Small intestine (tissue), 7 donors: ENCODE measurements around the gene DNAJC28. TPM values are rescaled to one million over a fixed set of nuclear protein-coding genes. Genes with fewer than 3 reads are reported as not detected.
A peak's percentile ranks its signal among the peaks of the same experiment; 100 is the strongest.
"Not testable (repeated sequence)": the region's sequence is repeated elsewhere in the genome, so short reads cannot be mapped to it uniquely, and the experiment has no call there.

Experiments used
- DNase-seq, 2 donors: peaks; one replicate each; pipeline versions ENCODE4 v3.0.0 to v3.0.0-alpha.2; 2013
- FAIRE-seq: peaks from 2 replicates; lab custom pipeline; 2012; peaks lifted over from hg19 to GRCh38; lab: Jason Lieb, UNC
- H3K27ac ChIP-seq, 3 donors: one replicate each; pipeline ENCODE4 v1.5.1; 2013; ENCODE audit warnings: low read length in 2 of 3, mild to moderate bottlenecking in 2 of 3, control low read depth in 1 of 3, inconsistent platforms in 1 of 3, low read depth in 1 of 3, moderate library complexity in 1 of 3
- H3K27me3 ChIP-seq, 3 donors: one replicate each; pipeline ENCODE4 v1.6.1; 2013; ENCODE audit warnings: low read length in 3 of 3, inconsistent platforms in 1 of 3; ENCODE audit not compliant: control insufficient read depth in 3 of 3, insufficient read depth in 3 of 3
- H3K36me3 ChIP-seq, 3 donors: one replicate each; pipeline ENCODE4 v1.6.1; 2013; ENCODE audit warnings: low read length in 3 of 3, inconsistent platforms in 1 of 3, low read depth in 1 of 3, mild to moderate bottlenecking in 1 of 3, moderate library complexity in 1 of 3; ENCODE audit not compliant: control insufficient read depth in 3 of 3, insufficient read depth in 2 of 3
- H3K4me1 ChIP-seq, 3 donors: one replicate each; pipeline ENCODE4 v1.6.1; 2013; ENCODE audit warnings: low read length in 2 of 3, inconsistent platforms in 1 of 3, low read depth in 1 of 3, mild to moderate bottlenecking in 1 of 3, moderate library complexity in 1 of 3; ENCODE audit not compliant: control insufficient read depth in 3 of 3, insufficient read depth in 2 of 3
- H3K4me3 ChIP-seq, 3 donors: one replicate each; pipeline ENCODE4 v1.5.1; 2013; ENCODE audit warnings: low read length in 3 of 3, control low read depth in 1 of 3, inconsistent platforms in 1 of 3, low read depth in 1 of 3, mild to moderate bottlenecking in 1 of 3, moderate library complexity in 1 of 3
- H3K9me3 ChIP-seq, 2 donors: one replicate each; pipeline ENCODE4 v1.6.1; 2013; ENCODE audit warnings: low read depth in 1 of 2, low read length in 1 of 2; ENCODE audit not compliant: control insufficient read depth in 2 of 2, insufficient read depth in 1 of 2
- WGBS, 3 donors: extraction: QIAGEN DNeasy Blood & Tissue Kit; methylation state at CpG; one replicate each; pipeline ENCODE4 v1.1.7; 2013; 5-methylcytosine and 5-hydroxymethylcytosine counted together
- polyA plus RNA-seq, 4 donors: library from polyadenylated mRNA; stranded (reverse) in 3 of 4; unstranded in 1 of 4; fragments of 200-250 nt in 3 of 4; fragments of 120-200 nt in 1 of 4; gene quantifications; one replicate each; pipeline versions ENCODE4 v1.2.1 to v1.2.3, GENCODE V29; 2013
- donor health status: healthy with polysubstance abuse.
- donor health status: control.
- donor health status: control.
- donor health status: Bipolar disorder and iron deficiency.
- donor health status: healthy.

DNAJC28 gene
- polyA plus RNA-seq, 4 donors, result 1.6 to 3.1 (median 2.1) TPM

GRCh38 chr21:33458861-33459260 lies 32.7 kb downstream of the DNAJC28 start:
- 95 to 100% (median 97%) methylated on average over 3 of the region's 3 CpGs for WGBS, 3 donors
- Histone ChIP-seq H3K36me3 (peaks cover 0 to 25% (median 5%) of the 10 kb centered on the region in 3 donors), H3K9me3 (no peaks in the 10 kb centered on the region), H3K4me3 (no peak overlapping the region), H3K27ac (no peak overlapping the region), H3K4me1 (peaks cover 0 to 15% (median 0%) of the 10 kb centered on the region in 3 donors), H3K27me3 (no peaks in the 10 kb centered on the region)
- DNase-seq (no peak), FAIRE-seq (no peak)

GRCh38 chr21:33455686-33456446 lies 35.6 kb downstream of the DNAJC28 start:
- DNase-seq (peak; percentile 50 to 63), FAIRE-seq (no peak)
- H3K4me3 ChIP-seq, result no peak overlapping the region
- H3K27me3 ChIP-seq, result no peaks in the 10 kb centered on the region
- peak overlapping the region; percentile 58 to 70 (median 70) for H3K27ac ChIP-seq
- peaks cover 0 to 22% (median 0%) of the 10 kb centered on the region in 3 donors for H3K4me1 ChIP-seq
- peaks cover 0 to 25% (median 6%) of the 10 kb centered on the region in 3 donors for H3K36me3 ChIP-seq
- no peaks in the 10 kb centered on the region for H3K9me3 ChIP-seq
- 36 to 61% (median 46%) methylated on average over 6 of the region's 6 CpGs for WGBS, 3 donors

- H3K36me3 ChIP-seq, result peaks cover 2 to 33% (median 4%) of the 10 kb centered on the region in 3 donors
- peaks cover 0 to 22% (median 0%) of the 10 kb centered on the region in 3 donors for H3K4me1 ChIP-seq
- WGBS, 3 donors, result 88 to 98% (median 89%) methylated on average over 3 of the region's 3 CpGs
- FAIRE-seq, result no peak
- no peaks in the 10 kb centered on the region for H3K27me3 ChIP-seq
- peak overlapping the region in 2 of 3 donors; percentile 28 to 55 for H3K27ac ChIP-seq
- no peaks in the 10 kb centered on the region for H3K9me3 ChIP-seq
- DNase-seq, result no peak
- H3K4me3 ChIP-seq, result no peak overlapping the region
Observed at GRCh38 chr21:33452362-33452761, 39.2 kb downstream of the DNAJC28 start.

GRCh38 chr21:33451634-33452071 lies 39.9 kb downstream of the DNAJC28 start:
- Histone ChIP-seq H3K36me3 (peaks cover 2 to 31% (median 2%) of the 10 kb centered on the region in 3 donors), H3K4me1 (peaks cover 0 to 22% (median 0%) of the 10 kb centered on the region in 3 donors), H3K27me3 (no peaks in the 10 kb centered on the region), H3K9me3 (no peaks in the 10 kb centered on the region), H3K4me3 (no peak overlapping the region), H3K27ac (peak overlapping the region in 1 of 3 donors; percentile 55)
- 19 to 67% (median 50%) methylated on average over 1 of the region's 1 CpG for WGBS, 3 donors
- no peak for FAIRE-seq
- DNase-seq, result peak; percentile 66 to 84

GRCh38 chr21:33449616-33450015 lies 41.9 kb downstream of the DNAJC28 start:
- Histone ChIP-seq H3K27ac (no peak overlapping the region), H3K4me3 (no peak overlapping the region), H3K4me1 (peaks cover 0 to 13% (median 0%) of the 10 kb centered on the region in 3 donors), H3K27me3 (no peaks in the 10 kb centered on the region), H3K36me3 (peaks cover 2 to 30% (median 2%) of the 10 kb centered on the region in 3 donors), H3K9me3 (no peaks in the 10 kb centered on the region)
- WGBS, 3 donors, result 85 to 87% (median 86%) methylated on average over 4 of the region's 4 CpGs
- DNase-seq (no peak), FAIRE-seq (no peak)

- not testable (repeated sequence) for H3K4me3 ChIP-seq, DNase-seq, H3K27ac ChIP-seq, FAIRE-seq, H3K9me3 ChIP-seq, H3K27me3 ChIP-seq, H3K4me1 ChIP-seq
- peaks cover 2 to 27% (median 2%) of the 10 kb centered on the region in 3 donors for H3K36me3 ChIP-seq
- WGBS, 3 donors, result 97 to 100% (median 97%) methylated on average over 6 of the region's 6 CpGs
Observed at GRCh38 chr21:33446620-33447019, 44.9 kb downstream of the DNAJC28 start.

- WGBS, 3 donors, result 53 to 71% (median 65%) methylated on average over 2 of the region's 2 CpGs
- Histone ChIP-seq H3K9me3 (no peaks in the 10 kb centered on the region), H3K27me3 (no peaks in the 10 kb centered on the region), H3K4me1 (peaks cover 0 to 3% (median 0%) of the 10 kb centered on the region in 3 donors), H3K4me3 (no peak overlapping the region), H3K36me3 (peaks cover 2 to 32% (median 2%) of the 10 kb centered on the region in 3 donors), H3K27ac (peak overlapping the region in 1 of 3 donors; percentile 16)
- no peak for DNase-seq
- no peak for FAIRE-seq
Observed at GRCh38 chr21:33444499-33444898, 47.0 kb downstream of the DNAJC28 start.

GRCh38 chr21:33443194-33443593 lies 48.3 kb downstream of the DNAJC28 start:
- Histone ChIP-seq H3K9me3 (no peaks in the 10 kb centered on the region), H3K27me3 (no peaks in the 10 kb centered on the region), H3K4me1 (peaks cover 0 to 3% (median 0%) of the 10 kb centered on the region in 3 donors), H3K4me3 (no peak overlapping the region), H3K36me3 (peaks cover 0 to 37% (median 2%) of the 10 kb centered on the region in 3 donors), H3K27ac (peak overlapping the region in 1 of 3 donors; percentile 27)
- 82 to 89% (median 88%) methylated on average over 5 of the region's 5 CpGs for WGBS, 3 donors
- FAIRE-seq (no peak), DNase-seq (no peak)
